Measurements from ENCODE around the gene ANKS3. TPM values are rescaled to one million over a fixed set of nuclear protein-coding genes. Genes with fewer than 3 reads are reported as not detected.

Gene ANKS3
- total and polyA plus RNA-seq, 2 donors (not counting 1 experiment from before 2014, with no cell fraction given) = 26.5 to 31.9 TPM

GRCh38 chr16:4746991-4747574, 13.0 kb upstream of the ANKS3 start:
- H4K20me1 ChIP-seq (ENCODE audit: control insufficient read depth, insufficient read depth, low read length, poor library complexity, severe bottlenecking) = no peaks in the 10 kb centered on the region
- CTCF ChIA-PET = no interaction called here
- DNase-seq = no peak

GRCh38 chr16:4746215-4746614, 12.1 kb upstream of the ANKS3 start:
- no peaks in the 10 kb centered on the region for H3K9me3 Mint-ChIP-seq (ENCODE audit: insufficient read depth)
- H3K4me3 ChIP-seq (ENCODE audit: control extremely low read depth in 1 of 5, extremely low read depth in 1 of 5, insufficient read depth in 1 of 5, low read depth in 2 of 5, low read length in 4 of 5) = no peak overlapping the region
- peaks cover 4% of the 10 kb centered on the region for H3K27me3 Mint-ChIP-seq
- H2AFZ ChIP-seq (ENCODE audit: insufficient read depth, low read depth, low read length, poor library complexity, severe bottlenecking) = no peak overlapping the region
- ChIA-PET POLR2A (interaction anchor here (0.7 kb wide), 1 partner anchor 108 kb away, joined by 3 read pairs; no protein-coding TSS in a partner anchor), CTCF (no interaction called here)
- intact Hi-C loops (cut with micrococcal nuclease) = no loop called here
- peaks cover 0 to 5% (median 2%) of the 10 kb centered on the region in 4 experiments for H3K27me3 ChIP-seq (replicated peaks in 1 of 4; ENCODE audit: control extremely low read depth in 1 of 4, control insufficient read depth in 3 of 4, insufficient read depth in 4 of 4, low read length in 3 of 4)
- peaks cover 0 to 23% of the 10 kb centered on the region in 2 donors for H3K4me1 ChIP-seq (ENCODE audit: control insufficient read depth in 2 of 2, insufficient read depth in 2 of 2, low read length in 2 of 2)
- no peaks in the 10 kb centered on the region for H3K9me3 ChIP-seq (ENCODE audit: control extremely low read depth in 1 of 3, control insufficient read depth in 2 of 3, insufficient read depth in 1 of 3, low read length in 2 of 3)
- no peak for DNase-seq
- no peak overlapping the region for H3K9ac ChIP-seq (ENCODE audit: low read length)
- H3K27ac Mint-ChIP-seq = no peak overlapping the region
- no peak overlapping the region for H3K4me2 ChIP-seq (replicated peaks; ENCODE audit: low read depth, low read length, poor library complexity, severe bottlenecking)
- peaks cover 2 to 4% of the 10 kb centered on the region in 2 experiments for H3K36me3 ChIP-seq (replicated peaks in 1 of 2; ENCODE audit: control extremely low read depth in 1 of 2, control insufficient read depth in 1 of 2, extremely low read depth in 1 of 2, insufficient read depth in 2 of 2, low read length in 1 of 2)
- ATAC-seq (ENCODE audit: low read depth) = no peak
- H3K27ac ChIP-seq (ENCODE audit: low read length in 2 of 2) = no peak overlapping the region
- no peaks in the 10 kb centered on the region for H4K20me1 ChIP-seq (ENCODE audit: control insufficient read depth, insufficient read depth, low read length, poor library complexity, severe bottlenecking)
- H3K79me2 ChIP-seq (ENCODE audit: control insufficient read depth, insufficient read depth, low read length) = no peaks in the 10 kb centered on the region
- peaks cover 29% of the 10 kb centered on the region for H3K4me1 Mint-ChIP-seq
- no peak for TF ChIP-seq EZH2 (IDR thresholded peaks at IDR 0.05; ENCODE audit: borderline replicate concordance, insufficient read depth, low read depth, low read length, poor library complexity, severe bottlenecking)
- no peak for TF ChIP-seq CTCF (IDR thresholded peaks at IDR 0.05)
- 92% methylated on average over 7 of the region's 8 CpGs for WGBS (ENCODE audit: insufficient coverage)
- no peak overlapping the region for H3K4me3 Mint-ChIP-seq

More at GRCh38 chr16:4746991-4747574, 13.0 kb upstream of the ANKS3 start:
- Histone ChIP-seq H3K79me2 (ENCODE audit: control insufficient read depth, insufficient read depth, low read length) (no peaks in the 10 kb centered on the region), H3K36me3 (replicated peaks in 1 of 2; ENCODE audit: control extremely low read depth in 1 of 2, control insufficient read depth in 1 of 2, extremely low read depth in 1 of 2, insufficient read depth in 2 of 2, low read length in 1 of 2) (peaks cover 2 to 13% of the 10 kb centered on the region in 2 experiments), H3K27ac (ENCODE audit: low read length in 2 of 2) (no peak overlapping the region), H3K9ac (ENCODE audit: low read length) (no peak overlapping the region), H2AFZ (ENCODE audit: insufficient read depth, low read depth, low read length, poor library complexity, severe bottlenecking) (no peak overlapping the region), H3K4me1 (ENCODE audit: control insufficient read depth in 2 of 2, insufficient read depth in 2 of 2, low read length in 2 of 2) (peaks cover 0 to 23% of the 10 kb centered on the region in 2 donors), H3K4me3 (ENCODE audit: control extremely low read depth in 1 of 5, extremely low read depth in 1 of 5, insufficient read depth in 1 of 5, low read depth in 2 of 5, low read length in 4 of 5) (no peak overlapping the region), H3K27me3 (replicated peaks in 1 of 4; ENCODE audit: control extremely low read depth in 1 of 4, control insufficient read depth in 3 of 4, insufficient read depth in 4 of 4, low read length in 3 of 4) (peaks cover 0 to 5% (median 2%) of the 10 kb centered on the region in 4 experiments), H3K4me2 (replicated peaks; ENCODE audit: low read depth, low read length, poor library complexity, severe bottlenecking) (no peak overlapping the region), H3K9me3 (ENCODE audit: control extremely low read depth in 1 of 3, control insufficient read depth in 2 of 3, insufficient read depth in 1 of 3, low read length in 2 of 3) (no peaks in the 10 kb centered on the region)
- intact Hi-C loops (cut with micrococcal nuclease) = no loop called here
- no peaks in the 10 kb centered on the region for H3K9me3 Mint-ChIP-seq (ENCODE audit: insufficient read depth)
- no peak overlapping the region for H3K27ac Mint-ChIP-seq
- ATAC-seq (ENCODE audit: low read depth) = no peak
- H3K4me1 Mint-ChIP-seq = peaks cover 29% of the 10 kb centered on the region
- WGBS (ENCODE audit: insufficient coverage) = 36% methylated on average over 15 of the region's 15 CpGs
- no peak overlapping the region for H3K4me3 Mint-ChIP-seq
- POLR2A ChIA-PET = interaction anchor here (0.7 kb wide), 1 partner anchor 109 kb away, joined by 3 read pairs; no protein-coding TSS in a partner anchor
- no peak for TF ChIP-seq EZH2 (IDR thresholded peaks at IDR 0.05; ENCODE audit: borderline replicate concordance, insufficient read depth, low read depth, low read length, poor library complexity, severe bottlenecking)
- peaks cover 4% of the 10 kb centered on the region for H3K27me3 Mint-ChIP-seq
